ENCODE results near the gene ADCY9.
"Not testable (repeated sequence)": the region's sequence is repeated elsewhere in the genome, so short reads cannot be mapped to it uniquely, and the experiment has no call there.

ADCY9 gene

GRCh38 chr16:4116325-4117249 lies at the start of gene ADCY9:
Gene ADCY9, minus strand, starts transcription at chr16:4116442. Its CDS starts 1,000 bp downstream, at chr16:4115442.
- in situ Hi-C loops (cut with MboI; ENCODE audit: low sequenced_read_pairs): no loop called here

- in situ Hi-C loops (cut with MboI; ENCODE audit: low sequenced_read_pairs): no loop called here
These were observed 44.6 kb upstream of the ADCY9 start for GRCh38 chr16:4160658-4161430.

GRCh38 chr16:4159726-4160125 lies 43.5 kb upstream of the ADCY9 start:
- in situ Hi-C loops (cut with MboI; ENCODE audit: low sequenced_read_pairs): no loop called here

GRCh38 chr16:4158143-4159093 lies 42.2 kb upstream of the ADCY9 start:
- in situ Hi-C loops (cut with MboI; ENCODE audit: low sequenced_read_pairs): no loop called here

GRCh38 chr16:4157376-4157825 lies 41.2 kb upstream of the ADCY9 start:
- in situ Hi-C loops (cut with MboI; ENCODE audit: low sequenced_read_pairs): no loop called here

- in situ Hi-C loops (cut with MboI; ENCODE audit: low sequenced_read_pairs): not testable (repeated sequence)
These were observed 40.3 kb upstream of the ADCY9 start for GRCh38 chr16:4156503-4156902.

- in situ Hi-C loops (cut with MboI; ENCODE audit: low sequenced_read_pairs): not testable (repeated sequence)
These were observed 37.1 kb upstream of the ADCY9 start for GRCh38 chr16:4153364-4153763.

GRCh38 chr16:4152267-4152666 lies 36.0 kb upstream of the ADCY9 start:
- in situ Hi-C loops (cut with MboI; ENCODE audit: low sequenced_read_pairs): no loop called here

GRCh38 chr16:4147236-4147635 lies 31.0 kb upstream of the ADCY9 start:
- in situ Hi-C loops (cut with MboI; ENCODE audit: low sequenced_read_pairs): no loop called here

GRCh38 chr16:4142268-4142667 lies 26.0 kb upstream of the ADCY9 start:
- in situ Hi-C loops (cut with MboI; ENCODE audit: low sequenced_read_pairs): no loop called here

- in situ Hi-C loops (cut with MboI; ENCODE audit: low sequenced_read_pairs): no loop called here
These were observed 25.4 kb upstream of the ADCY9 start for GRCh38 chr16:4141604-4142003.

- in situ Hi-C loops (cut with MboI; ENCODE audit: low sequenced_read_pairs): no loop called here
These were observed 24.4 kb upstream of the ADCY9 start for GRCh38 chr16:4140652-4141051.

- in situ Hi-C loops (cut with MboI; ENCODE audit: low sequenced_read_pairs): no loop called here
These were observed 23.7 kb upstream of the ADCY9 start for GRCh38 chr16:4139968-4140367.

- in situ Hi-C loops (cut with MboI; ENCODE audit: low sequenced_read_pairs): no loop called here
These were observed 22.5 kb upstream of the ADCY9 start for GRCh38 chr16:4138713-4139112.

- in situ Hi-C loops (cut with MboI; ENCODE audit: low sequenced_read_pairs): no loop called here
These were observed 21.2 kb upstream of the ADCY9 start for GRCh38 chr16:4137438-4137837.

- in situ Hi-C loops (cut with MboI; ENCODE audit: low sequenced_read_pairs): no loop called here
These were observed 20.1 kb upstream of the ADCY9 start for GRCh38 chr16:4136229-4136813.

- in situ Hi-C loops (cut with MboI; ENCODE audit: low sequenced_read_pairs): no loop called here
These were observed 19.3 kb upstream of the ADCY9 start for GRCh38 chr16:4135537-4135936.

- in situ Hi-C loops (cut with MboI; ENCODE audit: low sequenced_read_pairs): no loop called here
These were observed 17.7 kb upstream of the ADCY9 start for GRCh38 chr16:4133897-4134372.

- in situ Hi-C loops (cut with MboI; ENCODE audit: low sequenced_read_pairs): no loop called here
These were observed 15.4 kb upstream of the ADCY9 start for GRCh38 chr16:4131621-4132020.

All from hTERT RPE-1 (cell line).